Thymus (tissue), 14 donors: ENCODE results near the gene TLX1. TPM values are rescaled to one million over a fixed set of nuclear protein-coding genes. Genes with fewer than 3 reads are reported as not detected.

ENCODE experiments used
- DNase-seq, 9 donors: peaks; one replicate each; pipeline ENCODE4 v3.0.0-alpha.2; 2013; ENCODE audit warnings: low spot score in 9 of 9, low read depth in 6 of 9, missing footprints in 1 of 9
- H3K27ac ChIP-seq, 2 donors: one replicate each; pipeline ENCODE4 v1.5.1; 2013; ENCODE audit warnings: control low read depth in 1 of 2, low read depth in 1 of 2, low read length in 1 of 2, mild to moderate bottlenecking in 1 of 2, moderate library complexity in 1 of 2
- H3K27me3 ChIP-seq, 2 donors: one replicate each; pipeline ENCODE4 v1.5.1; 2013; ENCODE audit warnings: low read length in 1 of 2; ENCODE audit not compliant: control insufficient read depth in 2 of 2, insufficient read depth in 1 of 2
- H3K36me3 ChIP-seq, 2 donors: one replicate each; pipeline ENCODE4 v1.5.1; 2013; ENCODE audit warnings: low read length in 1 of 2, mild to moderate bottlenecking in 1 of 2, moderate library complexity in 1 of 2; ENCODE audit not compliant: control insufficient read depth in 2 of 2, insufficient read depth in 2 of 2
- H3K4me1 ChIP-seq, 2 donors: one replicate each; pipeline ENCODE4 v1.5.1; 2013; ENCODE audit warnings: low read length in 2 of 2; ENCODE audit not compliant: control insufficient read depth in 2 of 2, insufficient read depth in 2 of 2
- H3K4me3 ChIP-seq, 2 donors: one replicate each; pipeline ENCODE4 v1.5.1; 2013; ENCODE audit warnings: low read length in 2 of 2, control low read depth in 1 of 2, mild to moderate bottlenecking in 1 of 2
- H3K9me3 ChIP-seq, 2 donors: one replicate each; pipeline ENCODE4 v1.5.1; 2013; ENCODE audit warnings: low read length in 1 of 2, mild to moderate bottlenecking in 1 of 2; ENCODE audit not compliant: control insufficient read depth in 2 of 2, insufficient read depth in 1 of 2
- WGBS: extraction: QIAGEN DNeasy Blood & Tissue Kit; methylation state at CpG from one replicate; pipeline ENCODE4 v1.1.7; 2013; 5-methylcytosine and 5-hydroxymethylcytosine counted together
- long read RNA-seq, 10 donors: transcript quantifications; one replicate each; lab custom pipeline, GENCODE V29; 2026
- polyA plus RNA-seq: library from polyadenylated mRNA; stranded (reverse); fragments of 200-250 nt; gene quantifications from one replicate; pipeline ENCODE4 v1.2.3, GENCODE V29; 2013
- total RNA-seq: library from RNA; stranded (reverse); fragments of 120-200 nt; gene quantifications from one replicate; pipeline ENCODE4 v1.2.4, GENCODE V29; 2013
- donor health status: healthy.

Gene TLX1
- 0.05 TPM for total RNA-seq
- polyA plus RNA-seq = 0.27 TPM
- long read RNA-seq, donor 1 = 0 reads
- long read RNA-seq, donor 2 = 0 reads
- long read RNA-seq, donor 3 = 0 reads
- long read RNA-seq, donor 4 = 0 reads
- long read RNA-seq, donor 5 = 0 reads
- long read RNA-seq, donor 6 = 0 reads
- long read RNA-seq, donor 7 = 0 reads
- long read RNA-seq, donor 8 = 0 reads
- long read RNA-seq, donor 9 = 0 reads
- long read RNA-seq, donor 10 = 0 reads

DNA sequence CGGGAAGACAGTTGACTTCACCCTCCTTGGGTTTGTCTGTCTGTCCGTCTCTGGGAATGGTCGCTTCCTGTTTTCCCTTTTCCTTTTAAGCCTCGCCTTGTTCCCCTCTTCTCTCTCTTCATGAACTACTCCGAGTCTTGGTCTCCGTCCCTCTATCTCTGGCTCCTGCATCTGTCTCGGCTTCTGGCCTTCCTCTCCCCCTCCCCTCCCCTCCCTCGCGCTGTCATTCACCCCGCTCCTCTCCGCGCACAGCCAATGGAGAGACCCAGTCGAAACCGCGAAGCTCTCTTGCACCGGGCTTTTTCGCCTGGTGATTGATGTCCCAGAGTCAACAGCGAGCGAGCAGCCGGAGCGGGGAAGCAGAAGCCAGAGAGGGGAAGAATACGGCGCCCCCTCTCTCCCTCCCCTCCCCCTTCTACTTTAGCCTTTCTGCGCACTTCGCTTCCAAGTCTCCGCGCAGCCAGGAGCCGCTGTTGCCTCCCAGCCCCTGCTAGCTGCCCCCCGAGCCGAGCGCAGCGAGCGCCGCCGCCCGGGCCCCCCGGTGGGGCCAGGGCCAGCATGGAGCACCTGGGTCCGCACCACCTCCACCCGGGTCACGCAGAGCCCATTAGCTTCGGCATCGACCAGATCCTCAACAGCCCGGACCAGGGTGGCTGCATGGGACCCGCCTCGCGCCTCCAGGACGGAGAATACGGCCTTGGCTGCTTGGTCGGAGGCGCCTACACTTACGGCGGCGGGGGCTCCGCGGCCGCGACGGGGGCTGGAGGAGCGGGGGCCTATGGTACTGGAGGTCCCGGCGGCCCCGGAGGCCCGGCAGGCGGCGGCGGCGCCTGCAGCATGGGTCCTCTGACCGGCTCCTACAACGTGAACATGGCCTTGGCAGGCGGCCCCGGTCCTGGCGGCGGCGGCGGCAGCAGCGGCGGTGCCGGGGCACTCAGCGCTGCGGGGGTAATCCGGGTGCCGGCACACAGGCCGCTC is at the start of gene TLX1:
Gene TLX1 (plus strand): TSS at position 317 of the 978 bp plus-strand sequence. CDS start 242 bp downstream, at position 559.
- Histone ChIP-seq H3K27ac (no peak within 1 kb of the TSS), H3K9me3 (peaks cover 0 to 5% of the 10 kb centered on the region in 2 donors), H3K4me1 (peaks cover 5 to 6% of the 10 kb centered on the region in 2 donors), H3K27me3 (peaks cover 78 to 98% of the 10 kb centered on the region in 2 donors), H3K36me3 (no peaks in the 10 kb centered on the region), H3K4me3 (peak within 1 kb of the TSS in 1 of 2 donors; percentile 32)
- WGBS = 1% methylated on average over 83 of the region's 83 CpGs
- DNase-seq = peak in 5 of 9 donors; percentile 16 to 65 (median 31)

DNA sequence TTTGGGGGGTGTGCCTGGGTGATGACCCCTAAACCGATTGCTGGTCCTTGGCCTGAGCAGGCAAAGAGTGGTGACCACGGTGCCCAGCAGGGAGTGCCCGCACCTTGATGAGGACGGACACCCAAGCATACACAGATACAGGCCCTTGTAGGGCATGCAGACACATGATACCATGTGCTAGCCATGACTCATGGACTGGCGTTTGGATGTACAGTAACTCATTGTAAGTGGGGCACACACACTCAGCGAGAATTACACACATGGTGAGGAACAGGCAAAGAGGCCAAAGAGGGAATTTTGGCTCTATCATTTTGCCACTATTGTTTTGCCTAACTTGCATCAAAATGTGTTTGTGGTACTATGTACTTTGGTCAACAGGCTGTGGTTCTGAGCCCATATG is 45.3 kb upstream of the TLX1 start:
- no peak for DNase-seq
- no peak overlapping the region for H3K27ac ChIP-seq
- H3K27me3 ChIP-seq = peaks cover 26 to 90% of the 10 kb centered on the region in 2 donors
- no peaks in the 10 kb centered on the region for H3K4me1 ChIP-seq
- no peaks in the 10 kb centered on the region for H3K36me3 ChIP-seq
- H3K4me3 ChIP-seq = no peak overlapping the region
- WGBS = 89% methylated on average over 6 of the region's 6 CpGs
- H3K9me3 ChIP-seq = no peaks in the 10 kb centered on the region

DNA sequence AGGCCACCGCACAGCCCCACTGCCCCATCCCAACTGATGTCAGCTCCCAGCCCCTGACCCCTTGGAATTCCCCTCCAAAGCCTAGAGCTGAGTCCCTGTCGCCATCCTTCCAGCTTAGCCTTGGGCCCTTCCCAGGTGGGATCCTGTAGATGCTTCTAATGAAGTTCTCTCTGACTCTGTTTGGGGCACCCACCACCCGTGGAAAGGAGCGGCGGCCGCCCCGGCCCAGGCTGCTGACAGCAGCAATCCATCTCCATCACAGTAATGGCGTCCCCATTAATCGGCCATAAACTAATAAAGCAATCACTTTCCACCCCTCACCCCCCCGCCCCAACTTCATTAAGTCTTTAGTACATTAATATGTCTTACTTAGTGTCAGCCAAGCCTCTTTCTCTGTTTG is 43.7 kb upstream of the TLX1 start:
- H3K27me3 ChIP-seq = peaks cover 26 to 93% of the 10 kb centered on the region in 2 donors
- WGBS = 41% methylated on average over 10 of the region's 10 CpGs
- DNase-seq = no peak

DNA sequence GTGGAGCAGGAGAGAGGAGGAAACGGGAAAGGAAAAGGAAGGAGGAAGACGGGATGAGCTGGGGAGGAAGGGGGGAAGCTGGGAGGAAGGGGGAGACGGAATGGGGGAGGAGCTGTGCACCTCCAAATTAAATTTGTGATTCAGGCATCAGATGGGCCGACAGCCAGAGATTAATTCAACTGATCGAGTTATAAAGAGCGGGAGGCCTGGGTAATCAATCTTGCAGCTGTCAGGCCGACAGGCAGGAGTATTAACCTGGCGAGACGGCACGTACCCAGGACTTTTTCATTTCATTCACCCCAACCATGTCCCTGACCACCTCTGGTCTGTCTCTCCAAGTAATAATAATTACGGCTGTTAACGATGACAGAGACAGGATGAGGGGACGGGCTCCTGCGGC is 43.1 kb upstream of the TLX1 start:
- Histone ChIP-seq H3K9me3 (no peaks in the 10 kb centered on the region), H3K27ac (no peak overlapping the region), H3K4me1 (no peaks in the 10 kb centered on the region), H3K4me3 (no peak overlapping the region), H3K27me3 (peaks cover 26 to 94% of the 10 kb centered on the region in 2 donors), H3K36me3 (no peaks in the 10 kb centered on the region)
- 20% methylated on average over 14 of the region's 14 CpGs for WGBS
- DNase-seq = no peak

More for the DNA sequence above, 43.7 kb upstream of the TLX1 start:
- Histone ChIP-seq H3K4me1 (no peaks in the 10 kb centered on the region), H3K4me3 (no peak overlapping the region), H3K9me3 (no peaks in the 10 kb centered on the region), H3K27ac (no peak overlapping the region), H3K36me3 (no peaks in the 10 kb centered on the region)

DNA sequence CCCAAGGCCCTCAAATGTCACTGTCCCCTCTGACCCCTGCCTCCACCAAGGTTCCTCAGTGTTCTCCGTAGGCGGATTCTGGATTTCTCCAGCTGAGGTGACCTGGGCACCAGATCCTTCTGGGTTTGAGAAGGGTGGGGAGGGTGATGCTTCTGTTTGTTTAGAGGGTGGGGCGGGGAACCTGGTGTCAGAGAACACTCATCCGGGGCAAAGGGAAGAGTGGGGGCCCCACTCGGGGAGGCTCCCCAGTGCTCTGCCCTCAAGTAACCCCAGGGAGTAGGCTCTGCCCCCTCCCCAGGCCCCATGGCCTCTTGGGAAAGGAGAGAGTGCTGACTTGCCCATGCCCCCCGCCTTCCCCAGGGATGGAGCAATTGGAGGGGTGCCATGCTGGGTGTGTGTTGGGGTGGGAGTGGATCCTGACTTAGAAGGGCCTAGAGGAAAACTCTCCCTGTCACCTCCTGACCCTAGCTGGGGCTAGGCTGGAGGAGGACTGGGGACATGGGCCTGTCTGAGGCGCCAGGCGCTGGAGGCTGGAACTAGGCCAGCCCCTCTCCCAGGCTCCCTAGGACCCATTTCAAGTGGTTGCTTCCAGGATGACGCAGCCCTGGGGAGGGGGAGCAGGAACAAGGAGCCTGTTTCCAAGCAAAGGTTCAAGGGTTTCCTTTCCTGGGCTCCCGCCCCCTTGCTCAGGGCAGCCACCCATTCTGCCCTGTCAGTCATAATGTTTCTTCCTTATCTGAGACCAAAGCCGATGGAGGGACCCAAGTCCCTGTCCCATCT is 41.4 kb upstream of the TLX1 start:
- no peak for DNase-seq
- no peak overlapping the region for H3K27ac ChIP-seq

DNA sequence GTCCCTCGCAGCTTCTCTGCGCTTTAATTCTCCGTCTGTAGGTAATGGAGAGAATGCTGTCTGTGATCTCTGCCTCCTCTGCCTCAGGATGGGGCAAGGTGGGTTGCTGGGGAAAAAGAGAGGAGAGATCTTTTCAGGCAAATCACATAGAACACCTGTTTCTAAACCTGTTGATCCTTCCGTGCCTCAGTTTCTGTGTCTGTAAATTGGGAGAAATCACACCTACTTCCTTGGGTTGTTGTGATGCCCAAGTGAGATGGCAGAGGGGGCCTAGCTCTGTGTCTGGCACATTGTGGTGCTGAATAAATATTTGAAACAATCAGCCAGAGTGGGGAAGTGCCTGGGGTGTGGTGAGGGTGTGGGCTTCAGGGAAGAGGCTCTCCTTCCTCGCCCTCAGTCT is 40.5 kb upstream of the TLX1 start:
- Histone ChIP-seq H3K9me3 (no peaks in the 10 kb centered on the region), H3K36me3 (no peaks in the 10 kb centered on the region), H3K27ac (no peak overlapping the region), H3K27me3 (peaks cover 33 to 98% of the 10 kb centered on the region in 2 donors), H3K4me3 (no peak overlapping the region), H3K4me1 (no peaks in the 10 kb centered on the region)
- DNase-seq = no peak
- 93% methylated on average over 5 of the region's 5 CpGs for WGBS

More for the DNA sequence above, 41.4 kb upstream of the TLX1 start:
- H3K4me1 ChIP-seq = no peaks in the 10 kb centered on the region
- H3K27me3 ChIP-seq = peaks cover 35 to 98% of the 10 kb centered on the region in 2 donors
- 90% methylated on average over 11 of the region's 11 CpGs for whole genome bisulfite sequencing
- H3K4me3 ChIP-seq = no peak overlapping the region
- no peaks in the 10 kb centered on the region for H3K9me3 ChIP-seq
- no peaks in the 10 kb centered on the region for H3K36me3 ChIP-seq

DNA sequence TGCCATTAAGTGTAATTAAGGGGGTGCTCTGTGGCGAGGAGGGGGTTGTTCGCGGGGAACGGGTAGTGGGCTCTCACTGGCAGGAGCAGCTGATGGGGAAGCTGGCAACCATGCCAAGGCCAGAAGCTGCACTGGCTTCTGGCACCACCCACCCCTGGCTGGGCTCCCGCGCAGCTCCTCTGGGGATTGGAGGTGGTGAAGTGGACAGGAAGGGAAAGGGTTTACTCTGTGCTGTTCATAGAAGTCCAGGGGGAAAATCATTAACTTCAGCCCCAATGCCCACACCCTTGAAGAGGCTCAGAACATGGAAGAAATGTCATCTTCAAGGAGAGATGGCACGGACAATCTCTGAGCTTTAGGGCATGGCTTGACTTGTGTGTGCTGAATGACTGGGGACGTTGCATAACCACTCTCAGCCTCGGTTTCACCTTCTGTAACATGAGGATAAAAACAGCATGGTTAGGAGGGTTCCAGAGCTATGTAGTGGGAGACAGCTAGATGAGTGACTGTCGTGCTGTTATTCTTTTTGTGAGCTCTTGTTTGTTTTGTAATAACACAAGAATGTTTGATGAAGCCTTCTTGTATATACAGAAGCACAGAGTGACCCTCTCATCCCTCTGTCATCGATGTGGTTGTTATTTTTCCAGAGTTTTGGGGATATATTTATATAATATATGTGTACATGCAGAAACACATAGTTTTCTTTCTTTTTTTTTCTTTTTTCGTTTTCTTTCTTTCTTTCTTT is 39.4 kb upstream of the TLX1 start:
- no peak for DNase-seq
- Histone ChIP-seq H3K4me3 (no peak overlapping the region), H3K4me1 (no peaks in the 10 kb centered on the region), H3K9me3 (no peaks in the 10 kb centered on the region), H3K27me3 (peaks cover 30 to 98% of the 10 kb centered on the region in 2 donors), H3K27ac (no peak overlapping the region), H3K36me3 (no peaks in the 10 kb centered on the region)
- WGBS = 81% methylated on average over 12 of the region's 12 CpGs

DNA sequence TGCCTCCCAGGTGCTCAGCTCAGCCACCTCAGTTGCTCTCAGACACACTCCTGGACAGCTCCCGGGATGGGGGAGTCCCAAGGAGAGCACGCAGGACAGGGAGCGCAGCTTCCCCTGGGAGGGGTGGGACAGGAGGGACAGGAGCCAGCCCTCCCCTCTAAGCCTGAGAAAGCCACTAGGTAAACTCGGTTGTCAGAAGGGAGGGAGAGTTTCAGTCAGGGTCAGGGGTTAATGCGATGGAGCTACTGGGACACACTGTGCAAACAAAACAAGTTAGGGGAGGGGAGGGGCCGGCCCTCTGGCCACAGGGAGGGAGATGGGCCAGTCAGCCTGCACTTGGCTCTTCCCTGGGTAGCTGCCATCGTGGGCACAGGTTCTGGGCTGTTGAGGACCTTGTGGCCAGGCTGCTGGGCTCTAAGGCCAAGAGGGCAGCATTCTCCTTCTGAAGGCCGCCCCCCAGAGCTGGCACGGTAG is 38.2 kb upstream of the TLX1 start:
- H3K27me3 ChIP-seq = peaks cover 19 to 97% of the 10 kb centered on the region in 2 donors
- no peak overlapping the region for H3K27ac ChIP-seq
- H3K4me3 ChIP-seq = no peak overlapping the region
- no peaks in the 10 kb centered on the region for H3K36me3 ChIP-seq
- H3K9me3 ChIP-seq = no peaks in the 10 kb centered on the region
- WGBS = 55% methylated on average over 9 of the region's 9 CpGs
- DNase-seq = no peak
- H3K4me1 ChIP-seq = no peaks in the 10 kb centered on the region
